ENCODE results near the gene SBNO2.

The SBNO2 gene

DNA sequence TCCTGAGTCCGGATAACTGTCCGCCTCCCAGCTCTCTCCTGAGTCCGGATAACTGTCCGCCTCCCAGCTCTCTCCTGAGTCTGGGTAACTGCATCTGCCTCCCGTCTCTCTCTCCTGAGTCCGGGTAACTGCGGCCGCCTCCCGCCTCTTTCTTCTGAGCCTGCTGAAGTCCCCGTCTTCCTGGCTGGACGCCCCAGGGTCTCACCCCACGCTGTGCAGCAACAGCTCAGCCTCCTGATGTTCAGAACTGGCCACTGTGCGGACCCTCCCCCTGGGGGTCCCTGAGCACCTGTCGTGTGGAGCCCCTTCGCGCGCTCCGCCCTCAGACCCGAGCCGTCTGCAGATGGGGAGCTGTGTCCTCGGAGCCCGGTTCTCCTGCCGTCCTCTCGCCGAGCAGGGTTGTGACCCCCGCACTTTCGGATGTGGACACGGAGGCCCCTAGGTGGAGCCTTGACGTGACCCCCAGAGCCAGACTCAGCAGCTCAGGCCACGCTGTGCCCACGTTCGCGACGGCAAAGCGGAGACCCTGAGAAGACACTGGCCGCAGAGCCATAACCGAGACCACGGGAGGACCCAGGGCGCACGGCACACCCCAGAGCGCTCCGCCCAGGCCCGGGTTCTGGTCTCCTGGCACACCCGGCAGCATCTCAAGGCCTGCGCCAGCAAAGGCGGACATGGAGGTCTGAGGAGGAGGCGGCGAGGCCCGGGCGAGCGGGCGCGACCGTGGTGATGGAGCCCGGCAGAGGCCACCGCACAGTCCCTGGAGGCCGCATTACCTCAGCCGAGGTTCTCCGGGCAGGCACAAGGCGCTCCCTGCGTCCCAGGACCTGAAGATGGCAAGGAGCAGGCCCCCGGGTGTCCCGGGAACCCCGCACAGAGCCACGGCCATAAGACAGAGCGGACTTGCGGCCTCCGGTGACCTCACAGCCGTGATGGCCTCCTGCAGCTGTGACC lies 15.9 kb downstream of the SBNO2 start:
- no peak for TF ChIP-seq POLR2A (IDR thresholded peaks at IDR 0.05; ENCODE audit: low read depth, low read length)
- no peak for FAIRE-seq
- no peak for DNase-seq (ENCODE audit: insufficient read length, low spot score)

- no peak for TF ChIP-seq POLR2A (IDR thresholded peaks at IDR 0.05; ENCODE audit: low read depth, low read length)
- no peak for DNase-seq (ENCODE audit: insufficient read length, low spot score)
- no peak for FAIRE-seq
These were observed 17.0 kb downstream of the SBNO2 start for GRCh38 chr19:1156830-1157615.

DNA sequence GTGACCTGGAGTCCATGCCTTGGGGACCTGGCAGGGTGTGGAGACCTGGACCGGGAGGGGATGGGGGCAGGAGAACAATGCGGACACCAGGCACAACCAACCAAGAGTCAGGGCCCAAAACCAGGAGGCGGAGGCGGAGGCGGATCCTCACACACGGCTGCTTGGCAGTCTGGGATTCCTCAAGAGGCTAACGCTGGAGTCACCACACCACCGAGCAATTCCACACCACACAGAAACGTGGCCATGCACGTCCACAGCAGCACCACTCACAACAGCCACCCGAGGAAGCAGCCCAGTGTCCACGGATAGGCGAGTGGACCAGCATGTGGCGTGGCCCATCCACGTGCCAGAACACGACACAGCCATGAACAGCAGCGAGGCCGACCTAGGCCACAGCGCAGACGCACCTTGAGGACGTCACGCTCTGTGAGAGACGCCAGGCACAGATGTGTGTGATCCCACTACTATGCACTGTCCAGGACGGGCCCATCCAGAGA lies 17.7 kb downstream of the SBNO2 start:
- TF ChIP-seq POLR2A (IDR thresholded peaks at IDR 0.05; ENCODE audit: low read depth, low read length) = no peak
- FAIRE-seq (no peak), DNase-seq (ENCODE audit: insufficient read length, low spot score) (no peak)

DNA sequence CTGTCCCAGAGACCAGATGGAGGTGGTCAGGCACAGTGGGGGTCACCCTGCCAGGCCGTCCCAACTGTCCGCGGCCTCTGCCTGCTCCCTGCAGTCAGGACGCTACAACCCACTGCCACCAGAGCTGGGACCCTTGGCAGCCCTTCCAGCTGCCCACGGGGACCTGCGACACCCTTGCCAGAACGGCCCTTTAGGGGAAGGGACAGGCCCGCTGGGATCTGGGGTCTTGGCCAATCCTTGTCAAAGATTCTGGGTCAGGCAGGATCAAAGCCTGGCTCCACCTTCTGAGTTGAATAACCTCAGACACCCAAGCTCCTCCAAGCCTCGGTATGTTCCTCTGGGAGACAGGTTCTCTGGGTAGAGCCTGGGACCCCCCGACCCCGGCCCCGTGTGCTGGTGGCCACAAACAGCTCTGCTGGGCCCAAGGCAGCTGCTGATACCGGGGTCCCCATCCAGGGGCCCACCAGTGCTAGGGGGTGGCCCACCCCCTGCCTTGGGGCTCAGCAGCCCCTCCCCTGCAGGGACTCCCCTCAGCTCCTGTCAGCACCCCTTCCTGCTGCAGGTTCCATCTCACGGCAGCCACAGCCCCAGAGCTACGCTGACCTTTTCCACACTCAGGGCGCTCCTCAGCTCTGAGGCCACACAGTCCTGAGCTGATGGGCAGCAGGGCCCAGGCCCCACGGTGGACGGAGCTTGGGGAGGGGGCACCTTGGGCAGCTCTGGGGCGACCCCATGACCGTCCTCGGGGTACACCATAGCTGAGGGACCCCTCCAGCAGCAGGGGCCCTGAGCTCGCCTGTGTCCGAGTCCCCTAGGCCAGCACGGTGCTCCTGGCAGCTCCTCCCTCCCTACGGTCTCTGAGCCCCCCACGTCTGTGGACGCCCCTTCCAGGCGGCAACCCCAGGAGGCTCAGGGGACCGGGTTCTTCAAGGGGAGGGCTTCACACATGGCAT lies 18.4 kb downstream of the SBNO2 start:
- no peak for FAIRE-seq
- DNase-seq (ENCODE audit: insufficient read length, low spot score) = no peak

DNA sequence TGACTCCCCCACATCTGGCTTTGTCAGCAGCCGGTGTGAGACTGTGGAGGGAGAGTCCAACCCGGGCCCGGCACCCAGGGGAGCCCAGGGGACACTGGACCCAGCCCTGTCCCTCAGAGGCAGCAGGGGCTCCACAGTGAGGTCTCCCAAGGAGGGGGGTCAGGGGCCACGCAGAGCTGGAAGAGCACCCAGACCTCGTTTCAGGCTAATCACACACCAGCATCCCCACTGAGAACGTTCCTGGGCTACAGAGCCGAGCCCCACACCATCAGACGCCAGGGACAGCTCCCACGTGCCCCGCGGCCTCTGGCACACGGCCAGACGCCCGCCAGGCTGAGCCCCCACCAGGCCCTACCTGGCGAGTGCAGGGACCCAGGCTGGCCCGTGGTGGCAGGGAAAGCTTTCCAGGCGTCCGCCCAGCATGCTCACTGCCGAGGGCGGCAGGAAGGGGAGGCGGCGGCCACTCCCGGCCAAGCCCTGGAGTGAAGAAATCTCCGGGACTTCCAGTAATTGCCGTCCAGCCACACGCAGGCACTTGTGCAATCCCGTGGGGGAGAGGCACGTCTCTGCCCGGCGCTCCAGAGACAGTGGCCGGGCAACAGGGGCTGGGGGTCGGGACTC lies 19.2 kb downstream of the SBNO2 start:
- FAIRE-seq (no peak), DNase-seq (ENCODE audit: insufficient read length, low spot score) (peak; percentile 94)
- no peak for TF ChIP-seq POLR2A (IDR thresholded peaks at IDR 0.05; ENCODE audit: low read depth, low read length)

More for the DNA sequence above, 18.4 kb downstream of the SBNO2 start:
- no peak for TF ChIP-seq POLR2A (IDR thresholded peaks at IDR 0.05; ENCODE audit: low read depth, low read length)

- DNase-seq (ENCODE audit: insufficient read length, low spot score) (no peak), FAIRE-seq (no peak)
- no peak for TF ChIP-seq POLR2A (IDR thresholded peaks at IDR 0.05; ENCODE audit: low read depth, low read length)
These were observed 20.0 kb downstream of the SBNO2 start for GRCh38 chr19:1153891-1154730.

- no peak for DNase-seq (ENCODE audit: insufficient read length, low spot score)
- no peak for FAIRE-seq
- TF ChIP-seq POLR2A (IDR thresholded peaks at IDR 0.05; ENCODE audit: low read depth, low read length) = no peak
These were observed 22.0 kb downstream of the SBNO2 start for GRCh38 chr19:1151917-1152587.

DNA sequence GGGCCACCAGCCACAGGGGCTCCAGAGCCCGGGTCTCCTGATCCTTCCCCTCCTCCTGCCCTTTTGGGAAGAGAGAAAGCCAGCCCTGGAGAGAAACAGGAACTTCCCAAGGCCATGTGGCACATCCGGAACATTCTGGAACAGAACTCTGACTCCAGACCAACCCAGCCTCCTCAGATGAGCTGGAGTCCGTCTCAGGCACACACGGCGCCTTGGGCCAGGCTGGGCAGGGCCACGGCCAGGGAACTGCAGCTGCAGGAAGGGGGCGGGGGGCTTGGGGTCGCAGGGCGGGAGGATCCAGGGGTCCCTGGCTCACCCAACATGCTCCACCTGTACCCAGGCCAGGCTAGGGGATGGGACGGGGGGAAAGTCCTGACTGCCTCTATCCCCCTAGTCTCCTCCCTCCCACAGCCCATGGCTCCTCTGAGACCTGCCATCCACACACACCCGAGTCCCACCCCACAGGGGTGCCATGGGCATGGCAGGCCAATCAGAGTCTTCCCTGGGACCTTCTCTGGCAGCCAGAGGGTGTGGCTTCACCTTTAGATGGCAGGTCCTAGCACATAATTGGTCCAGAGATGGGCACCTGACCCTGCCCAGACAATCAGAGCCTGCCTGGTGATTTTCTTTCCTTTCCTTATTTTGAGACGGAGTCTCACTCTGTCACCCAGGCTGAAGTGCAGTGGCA lies 22.9 kb downstream of the SBNO2 start:
- no peak for DNase-seq (ENCODE audit: insufficient read length, low spot score)
- no peak for FAIRE-seq
- no peak for TF ChIP-seq POLR2A (IDR thresholded peaks at IDR 0.05; ENCODE audit: low read depth, low read length)

GRCh38 chr19:1150333-1151036 lies 23.6 kb downstream of the SBNO2 start:
- FAIRE-seq (no peak), DNase-seq (ENCODE audit: insufficient read length, low spot score) (no peak)
- no peak for TF ChIP-seq POLR2A (IDR thresholded peaks at IDR 0.05; ENCODE audit: low read depth, low read length)

- no peak for DNase-seq (ENCODE audit: insufficient read length, low spot score)
- FAIRE-seq = no peak
- TF ChIP-seq POLR2A (IDR thresholded peaks at IDR 0.05; ENCODE audit: low read depth, low read length) = no peak
These were observed 24.6 kb downstream of the SBNO2 start for GRCh38 chr19:1149259-1150045.

Data from H54 (cell line).